Vagina (tissue), 2 donors: Measurements from ENCODE around the gene ERCC2. TPM values are rescaled to one million over a fixed set of nuclear protein-coding genes. Genes with fewer than 3 reads are reported as not detected.

ENCODE experiments used
- DNase-seq, 2 donors: peaks; one replicate each; pipeline ENCODE4 v3.0.0-alpha.2; 2017; ENCODE audit errors: extremely low spot score in 2 of 2
- H3K27ac ChIP-seq: fragments of 200-600 bp; sonication (generic); one replicate; pipeline ENCODE4 v1.5.1; 2019
- H3K27me3 ChIP-seq: fragments of 200-600 bp; sonication (generic); one replicate; pipeline ENCODE4 v1.5.1; 2019
- H3K36me3 ChIP-seq, 2 donors: fragments of 200-600 bp; sonication (generic); one replicate each; pipeline ENCODE4 v1.5.1; 2017 to 2019
- H3K4me1 ChIP-seq: fragments of 200-600 bp; sonication (generic); one replicate; pipeline ENCODE4 v1.5.1; 2019
- H3K4me3 ChIP-seq, 2 donors: fragments of 200-600 bp; sonication (generic); 1 replicate in 1 of 2; 2 replicates in 1 of 2; pipeline ENCODE4 v1.5.1; 2016 to 2019
- H3K9me3 ChIP-seq: fragments of 200-600 bp; sonication (generic); one replicate; pipeline ENCODE4 v1.5.1; 2019
- POLR2A ChIP-seq, 2 donors: fragments of 450-650 bp; IDR thresholded peaks; one replicate each; pipeline ENCODE4 v1.6.1; 2017; ENCODE audit warnings: antibody characterized with exemption in 2 of 2, mild to moderate bottlenecking in 2 of 2, moderate library complexity in 2 of 2
- POLR2AphosphoS5 ChIP-seq, 2 donors: sonication (generic); formaldehyde crosslinking; IDR thresholded peaks; one replicate each; pipeline ENCODE4 v1.9.0; 2017; ENCODE audit warnings: antibody characterized with exemption in 2 of 2, mild to moderate bottlenecking in 2 of 2, low read depth in 1 of 2; ENCODE audit not compliant: insufficient read depth in 1 of 2
- intact Hi-C: fragments of 100-400 bp; cut with DNase I; formaldehyde crosslinking; loops from one replicate; pipeline ENCODE4 v1.15.1; 2023
- total RNA-seq: library from RNA; depleted of rRNA; stranded (reverse); fragments of >200 nt; gene quantifications from one replicate; pipeline ENCODE4 v1.2.3, GENCODE V29; 2016
- TF ChIP-seq, protein P1 (sequence below), 3 experiments: fragments of 450-650 bp in 2 of 3; fragments of 200-600 bp in 1 of 3; sonication (generic) in 1 of 3; IDR thresholded peaks; one replicate each; pipeline ENCODE4 v1.5.1; 2017 to 2019; ENCODE audit warnings: antibody characterized with exemption in 3 of 3, mild to moderate bottlenecking in 2 of 3, moderate library complexity in 2 of 3

The ERCC2 gene
- total RNA-seq, 1 donor from 2014 or later = 17.9 TPM

DNA sequence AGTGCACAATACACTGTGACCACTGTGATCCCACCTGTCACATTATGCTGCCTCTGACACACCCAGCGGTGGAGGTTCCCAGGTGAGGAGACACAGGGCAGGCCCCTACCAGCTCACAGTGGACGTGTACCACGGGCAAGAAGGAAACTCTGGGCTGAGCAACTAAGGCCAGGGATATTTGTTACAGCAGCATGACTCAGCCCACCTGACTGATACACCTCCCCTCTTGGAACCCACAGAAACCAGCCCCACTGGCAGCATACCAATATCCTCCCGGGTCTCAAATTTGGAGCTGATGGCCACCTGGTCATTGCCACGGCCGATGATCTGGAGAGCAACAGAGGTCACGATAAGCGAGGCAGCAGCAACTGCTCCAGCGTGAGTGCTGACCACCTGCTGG, 15.0 kb downstream of the ERCC2 start:
- H3K36me3 ChIP-seq = peaks cover 0 to 12% of the 10 kb centered on the region in 2 donors
- intact Hi-C loops = no loop called here

DNA sequence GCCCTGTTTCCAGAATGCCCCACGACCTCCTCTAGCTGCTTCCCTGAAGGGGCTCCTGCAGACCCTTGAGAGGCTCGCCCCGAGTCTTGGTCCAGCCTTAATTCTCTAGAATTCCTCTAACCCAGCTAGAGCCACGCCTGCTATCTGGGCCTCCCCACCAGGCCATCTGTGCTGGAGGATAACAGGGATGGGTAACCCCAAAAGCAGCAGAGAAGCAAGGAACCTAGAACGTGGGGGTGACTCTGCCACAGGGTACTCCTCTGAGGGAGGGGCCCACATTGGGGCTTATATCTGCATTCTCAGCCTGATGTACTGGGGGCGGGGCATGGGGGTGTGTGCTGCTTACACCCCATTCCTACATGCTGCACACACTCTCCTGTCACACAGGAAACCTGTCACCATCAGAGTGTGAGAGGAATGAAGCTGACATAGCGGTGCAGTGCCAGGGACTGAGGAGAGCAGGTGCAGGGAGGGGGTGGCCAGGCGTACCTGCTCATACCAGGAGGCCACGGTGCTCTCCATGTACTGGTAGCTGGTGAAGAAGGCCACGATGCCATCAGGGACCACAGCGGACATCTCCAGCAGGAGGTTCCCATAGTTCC, 16.0 kb downstream of the ERCC2 start:
- TF ChIP-seq POLR2A (IDR thresholded peaks at IDR 0.05) (no peak), POLR2AphosphoS5 (IDR thresholded peaks at IDR 0.05; ENCODE audit: insufficient read depth in 1 of 2, low read depth in 1 of 2) (no peak)
- TF ChIP-seq, protein P1, sequence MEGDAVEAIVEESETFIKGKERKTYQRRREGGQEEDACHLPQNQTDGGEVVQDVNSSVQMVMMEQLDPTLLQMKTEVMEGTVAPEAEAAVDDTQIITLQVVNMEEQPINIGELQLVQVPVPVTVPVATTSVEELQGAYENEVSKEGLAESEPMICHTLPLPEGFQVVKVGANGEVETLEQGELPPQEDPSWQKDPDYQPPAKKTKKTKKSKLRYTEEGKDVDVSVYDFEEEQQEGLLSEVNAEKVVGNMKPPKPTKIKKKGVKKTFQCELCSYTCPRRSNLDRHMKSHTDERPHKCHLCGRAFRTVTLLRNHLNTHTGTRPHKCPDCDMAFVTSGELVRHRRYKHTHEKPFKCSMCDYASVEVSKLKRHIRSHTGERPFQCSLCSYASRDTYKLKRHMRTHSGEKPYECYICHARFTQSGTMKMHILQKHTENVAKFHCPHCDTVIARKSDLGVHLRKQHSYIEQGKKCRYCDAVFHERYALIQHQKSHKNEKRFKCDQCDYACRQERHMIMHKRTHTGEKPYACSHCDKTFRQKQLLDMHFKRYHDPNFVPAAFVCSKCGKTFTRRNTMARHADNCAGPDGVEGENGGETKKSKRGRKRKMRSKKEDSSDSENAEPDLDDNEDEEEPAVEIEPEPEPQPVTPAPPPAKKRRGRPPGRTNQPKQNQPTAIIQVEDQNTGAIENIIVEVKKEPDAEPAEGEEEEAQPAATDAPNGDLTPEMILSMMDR (IDR thresholded peaks at IDR 0.05) = no peak
- Histone ChIP-seq H3K4me1 (no peaks in the 10 kb centered on the region), H3K4me3 (no peak overlapping the region), H3K36me3 (peaks cover 0 to 13% of the 10 kb centered on the region in 2 donors), H3K27me3 (no peaks in the 10 kb centered on the region), H3K9me3 (no peaks in the 10 kb centered on the region), H3K27ac (no peak overlapping the region)
- intact Hi-C loops = no loop called here
- no peak for DNase-seq

More for the DNA sequence above, 15.0 kb downstream of the ERCC2 start:
- Histone ChIP-seq H3K4me3 (no peak overlapping the region), H3K27me3 (no peaks in the 10 kb centered on the region), H3K4me1 (no peaks in the 10 kb centered on the region), H3K27ac (no peak overlapping the region), H3K9me3 (no peaks in the 10 kb centered on the region)
- DNase-seq = no peak
- TF ChIP-seq, protein P1 (IDR thresholded peaks at IDR 0.05) = no peak
- TF ChIP-seq POLR2A (IDR thresholded peaks at IDR 0.05) (no peak), POLR2AphosphoS5 (IDR thresholded peaks at IDR 0.05; ENCODE audit: insufficient read depth in 1 of 2, low read depth in 1 of 2) (no peak)

GRCh38 chr19:45352914-45353796, 17.2 kb downstream of the ERCC2 start:
- peaks cover 0 to 13% of the 10 kb centered on the region in 2 donors for H3K36me3 ChIP-seq
- H3K9me3 ChIP-seq = no peaks in the 10 kb centered on the region
- H3K27ac ChIP-seq = no peak overlapping the region
- TF ChIP-seq, protein P1 (IDR thresholded peaks at IDR 0.05) = no peak
- TF ChIP-seq POLR2A (IDR thresholded peaks at IDR 0.05) = no peak
- TF ChIP-seq POLR2AphosphoS5 (IDR thresholded peaks at IDR 0.05; ENCODE audit: insufficient read depth in 1 of 2, low read depth in 1 of 2) = no peak
- DNase-seq = no peak
- H3K27me3 ChIP-seq = no peaks in the 10 kb centered on the region
- H3K4me1 ChIP-seq = no peaks in the 10 kb centered on the region
- intact Hi-C loops = no loop called here
- no peak overlapping the region for H3K4me3 ChIP-seq

DNA sequence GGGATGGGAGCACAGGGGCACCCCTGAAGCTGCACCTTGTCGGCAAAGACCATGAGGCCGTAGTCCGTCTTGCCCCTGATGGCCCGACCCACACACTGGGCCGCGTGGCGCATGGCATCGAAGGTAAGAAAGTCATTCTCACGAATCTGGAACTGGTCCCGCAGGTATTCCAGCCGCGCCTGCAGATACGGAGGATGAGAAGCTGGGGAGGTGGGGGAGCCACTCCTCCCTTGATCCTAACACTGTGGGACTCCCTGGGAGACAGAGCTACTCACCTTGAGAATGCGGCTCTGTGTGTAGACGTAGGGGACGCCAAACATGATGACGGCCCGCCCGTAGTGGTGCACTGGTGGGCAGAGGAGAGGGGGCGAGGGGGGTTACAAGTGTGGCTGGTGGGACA, 17.9 kb downstream of the ERCC2 start:
- Histone ChIP-seq H3K4me3 (no peak overlapping the region), H3K9me3 (no peaks in the 10 kb centered on the region), H3K4me1 (no peaks in the 10 kb centered on the region), H3K36me3 (peaks cover 0 to 13% of the 10 kb centered on the region in 2 donors), H3K27ac (no peak overlapping the region), H3K27me3 (no peaks in the 10 kb centered on the region)
- TF ChIP-seq POLR2AphosphoS5 (IDR thresholded peaks at IDR 0.05; ENCODE audit: insufficient read depth in 1 of 2, low read depth in 1 of 2) (no peak), POLR2A (IDR thresholded peaks at IDR 0.05) (no peak)
- TF ChIP-seq, protein P1 (IDR thresholded peaks at IDR 0.05) = no peak
- intact Hi-C loops = no loop called here
- DNase-seq = no peak

GRCh38 chr19:45352062-45352461, 18.3 kb downstream of the ERCC2 start:
- Histone ChIP-seq H3K27ac (no peak overlapping the region), H3K4me1 (no peaks in the 10 kb centered on the region), H3K9me3 (no peaks in the 10 kb centered on the region), H3K36me3 (peaks cover 0 to 13% of the 10 kb centered on the region in 2 donors), H3K27me3 (no peaks in the 10 kb centered on the region), H3K4me3 (no peak overlapping the region)
- TF ChIP-seq, protein P1 (IDR thresholded peaks at IDR 0.05) = no peak
- TF ChIP-seq POLR2AphosphoS5 (IDR thresholded peaks at IDR 0.05; ENCODE audit: insufficient read depth in 1 of 2, low read depth in 1 of 2) = no peak
- TF ChIP-seq POLR2A (IDR thresholded peaks at IDR 0.05) = no peak
- no peak for DNase-seq
- intact Hi-C loops = no loop called here
